GM21381 (cell line): ENCODE measurements around the gene ZNF273.
"Not testable (repeated sequence)": the region's sequence is repeated elsewhere in the genome, so short reads cannot be mapped to it uniquely, and the experiment has no call there.

Experiments used
- ATAC-seq: cut with Tn5 transposase; IDR thresholded peaks from one replicate; pipeline ENCODE4 v1.9.1; 2021; ENCODE audit warnings: mild to moderate bottlenecking, moderate library complexity; ENCODE audit not compliant: unreplicated experiment

Gene ZNF273

GRCh38 chr7:64888901-64889685 is 14.0 kb upstream of the ZNF273 start:
- no peak for ATAC-seq

- ATAC-seq = no peak
These were observed 13.3 kb upstream of the ZNF273 start for GRCh38 chr7:64889686-64890162.

- ATAC-seq = not testable (repeated sequence)
These were observed 12.8 kb upstream of the ZNF273 start for GRCh38 chr7:64890273-64890672.

- ATAC-seq = no peak
These were observed 12.2 kb upstream of the ZNF273 start for GRCh38 chr7:64890761-64891362.

- not testable (repeated sequence) for ATAC-seq
These were observed 11.6 kb upstream of the ZNF273 start for GRCh38 chr7:64891363-64892081.

- ATAC-seq = no peak
These were observed 11.0 kb upstream of the ZNF273 start for GRCh38 chr7:64892116-64892515.

- no peak for ATAC-seq
These were observed 10.3 kb upstream of the ZNF273 start for GRCh38 chr7:64892666-64893309.

- ATAC-seq = no peak
These were observed 9.7 kb upstream of the ZNF273 start for GRCh38 chr7:64893401-64893800.

GRCh38 chr7:64902461-64902805 is 640 bp upstream of the ZNF273 start:
- ATAC-seq = not testable (repeated sequence)

GRCh38 chr7:64904008-64904407 is 935 bp downstream of the ZNF273 start:
- ATAC-seq = no peak

GRCh38 chr7:64905133-64905532 is 2.1 kb downstream of the ZNF273 start:
- ATAC-seq = no peak

GRCh38 chr7:64905547-64905946 is 2.5 kb downstream of the ZNF273 start:
- no peak for ATAC-seq

- no peak for ATAC-seq
These were observed 4.7 kb downstream of the ZNF273 start for GRCh38 chr7:64907641-64908326.

GRCh38 chr7:64908358-64908757 is 5.3 kb downstream of the ZNF273 start:
- ATAC-seq = no peak

- no peak for ATAC-seq
These were observed 11.5 kb downstream of the ZNF273 start for GRCh38 chr7:64914557-64914956.

GRCh38 chr7:64915301-64915700 is 12.2 kb downstream of the ZNF273 start:
- not testable (repeated sequence) for ATAC-seq

GRCh38 chr7:64928252-64929187 is 25.4 kb downstream of the ZNF273 start:
- ATAC-seq = not testable (repeated sequence)

GRCh38 chr7:64934478-64934877 is 31.4 kb downstream of the ZNF273 start:
- no peak for ATAC-seq

GRCh38 chr7:64938540-64938939 is 35.5 kb downstream of the ZNF273 start:
- no peak for ATAC-seq

GRCh38 chr7:64940021-64940420 is 36.9 kb downstream of the ZNF273 start:
- ATAC-seq = not testable (repeated sequence)
